ENCODE measurements around the gene NCR2.

DNA sequence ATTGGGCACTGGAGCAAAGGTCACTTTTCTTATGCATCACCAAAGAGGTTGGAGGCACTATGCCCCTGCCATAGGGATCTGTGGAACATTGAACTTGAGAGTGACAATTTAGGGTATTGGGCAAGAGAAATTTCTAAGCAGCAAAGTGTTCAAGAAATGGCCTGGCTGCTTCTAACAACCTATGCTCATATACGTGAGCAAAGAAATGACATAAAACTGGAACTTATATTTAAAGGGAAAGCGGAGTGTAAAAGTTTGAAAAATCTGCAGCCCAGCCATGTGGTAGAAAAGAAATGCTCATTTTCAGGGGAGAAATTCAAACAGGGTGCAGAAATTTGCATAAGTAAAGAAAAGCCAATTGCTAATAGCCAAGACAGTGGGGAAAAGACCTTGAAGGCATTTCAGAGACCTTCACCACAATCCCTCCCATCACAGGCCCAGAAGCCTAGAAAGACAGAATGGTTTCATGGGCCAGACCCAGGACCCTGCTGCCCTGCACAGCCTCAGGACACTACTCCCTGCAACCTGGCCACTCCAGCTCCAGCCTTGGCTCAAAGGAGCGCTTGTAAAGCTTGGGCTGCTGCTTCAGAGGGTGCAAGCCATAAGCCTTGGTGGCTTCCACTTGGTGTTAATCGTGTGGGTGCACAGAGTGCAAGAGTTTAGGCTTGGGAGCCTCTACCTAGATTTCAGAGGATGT, 24.4 kb downstream of the NCR2 start:
- TF ChIP-seq, protein P1, sequence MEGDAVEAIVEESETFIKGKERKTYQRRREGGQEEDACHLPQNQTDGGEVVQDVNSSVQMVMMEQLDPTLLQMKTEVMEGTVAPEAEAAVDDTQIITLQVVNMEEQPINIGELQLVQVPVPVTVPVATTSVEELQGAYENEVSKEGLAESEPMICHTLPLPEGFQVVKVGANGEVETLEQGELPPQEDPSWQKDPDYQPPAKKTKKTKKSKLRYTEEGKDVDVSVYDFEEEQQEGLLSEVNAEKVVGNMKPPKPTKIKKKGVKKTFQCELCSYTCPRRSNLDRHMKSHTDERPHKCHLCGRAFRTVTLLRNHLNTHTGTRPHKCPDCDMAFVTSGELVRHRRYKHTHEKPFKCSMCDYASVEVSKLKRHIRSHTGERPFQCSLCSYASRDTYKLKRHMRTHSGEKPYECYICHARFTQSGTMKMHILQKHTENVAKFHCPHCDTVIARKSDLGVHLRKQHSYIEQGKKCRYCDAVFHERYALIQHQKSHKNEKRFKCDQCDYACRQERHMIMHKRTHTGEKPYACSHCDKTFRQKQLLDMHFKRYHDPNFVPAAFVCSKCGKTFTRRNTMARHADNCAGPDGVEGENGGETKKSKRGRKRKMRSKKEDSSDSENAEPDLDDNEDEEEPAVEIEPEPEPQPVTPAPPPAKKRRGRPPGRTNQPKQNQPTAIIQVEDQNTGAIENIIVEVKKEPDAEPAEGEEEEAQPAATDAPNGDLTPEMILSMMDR (conservative IDR thresholded peaks at IDR 0.05): no peak
- no peak for TF ChIP-seq EZH2 (IDR thresholded peaks at IDR 0.05; ENCODE audit: low read depth)

Data from PC-9 (cell line).